GM18870 (cell line): ENCODE data around the gene ORC4.
A peak's percentile ranks its signal among the peaks of the same experiment; 100 is the strongest.

ENCODE experiments used
- ATAC-seq: cut with Tn5 transposase; IDR thresholded peaks from one replicate; pipeline ENCODE4 v1.9.1; 2021; ENCODE audit warnings: moderate library complexity; ENCODE audit not compliant: unreplicated experiment

ORC4 gene

DNA sequence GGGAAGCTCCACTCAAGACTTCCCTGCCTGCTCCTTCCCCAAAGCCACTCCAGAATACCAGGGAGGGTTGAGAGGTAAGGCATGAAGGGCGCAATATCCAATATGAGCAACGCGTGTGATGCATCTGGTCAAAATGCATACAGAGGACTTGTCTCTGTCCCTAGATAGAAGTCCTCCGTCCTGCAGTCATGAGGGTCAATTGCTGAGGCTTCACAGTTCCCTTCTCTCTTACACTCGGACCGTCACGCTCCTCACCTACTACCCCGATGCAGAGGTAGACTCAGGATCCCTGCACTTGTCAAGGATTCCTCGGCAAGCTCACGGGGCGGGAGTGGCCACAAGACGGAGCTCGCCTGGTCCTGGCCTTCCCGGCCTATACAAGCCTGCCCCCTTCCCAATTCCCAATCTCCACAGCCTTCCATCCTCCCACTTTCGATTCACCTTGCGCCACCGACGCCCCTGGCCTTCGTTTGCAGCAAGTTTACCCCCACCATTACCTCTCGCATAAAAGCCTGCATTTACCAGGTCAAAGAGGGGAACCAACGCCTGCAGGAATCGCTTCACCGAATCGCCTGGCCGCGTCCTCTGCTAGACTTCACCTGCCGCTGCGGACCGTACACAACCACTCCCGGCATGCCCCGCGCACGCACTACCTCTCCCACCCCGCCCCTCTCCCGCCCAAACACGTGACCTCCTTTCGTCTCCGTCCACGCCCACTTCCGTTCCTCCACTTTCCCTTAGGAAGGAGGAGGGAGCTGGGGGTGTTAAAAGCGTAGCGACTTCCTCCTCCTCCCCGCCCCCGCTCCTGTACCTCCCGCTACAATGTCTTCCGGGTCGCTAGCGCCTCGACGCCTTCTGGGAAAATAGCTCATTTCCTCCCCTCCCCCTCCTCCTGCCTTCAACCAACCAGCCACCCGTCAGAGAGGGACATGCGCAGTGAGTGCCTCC, at the start of gene ORC4:
ORC4 (minus strand) TSS at position 627 of the 948 bp plus-strand sequence. CDS start 44,779 bp downstream, outside the sequence.
- peak; percentile 56 for ATAC-seq

DNA sequence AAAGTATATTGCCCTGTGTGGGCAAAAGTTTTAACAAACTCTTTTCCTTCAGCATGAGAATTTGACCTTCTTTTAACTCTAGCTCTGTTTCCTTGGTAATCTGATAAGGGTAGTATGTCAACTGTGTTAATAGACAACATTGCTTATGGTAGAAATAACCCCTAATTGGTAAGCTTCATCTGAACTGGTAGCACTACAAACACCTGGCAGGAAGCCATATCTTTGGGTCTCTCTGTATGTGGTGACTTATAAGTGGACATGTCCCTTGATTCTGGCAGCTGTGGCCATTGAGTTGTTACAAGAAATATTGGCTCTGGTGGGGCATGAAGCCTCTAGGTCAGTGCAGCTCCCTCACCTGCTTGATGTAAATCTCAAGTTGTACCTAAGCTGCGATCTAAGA, 47.3 kb upstream of the ORC4 start:
- ATAC-seq = no peak

DNA sequence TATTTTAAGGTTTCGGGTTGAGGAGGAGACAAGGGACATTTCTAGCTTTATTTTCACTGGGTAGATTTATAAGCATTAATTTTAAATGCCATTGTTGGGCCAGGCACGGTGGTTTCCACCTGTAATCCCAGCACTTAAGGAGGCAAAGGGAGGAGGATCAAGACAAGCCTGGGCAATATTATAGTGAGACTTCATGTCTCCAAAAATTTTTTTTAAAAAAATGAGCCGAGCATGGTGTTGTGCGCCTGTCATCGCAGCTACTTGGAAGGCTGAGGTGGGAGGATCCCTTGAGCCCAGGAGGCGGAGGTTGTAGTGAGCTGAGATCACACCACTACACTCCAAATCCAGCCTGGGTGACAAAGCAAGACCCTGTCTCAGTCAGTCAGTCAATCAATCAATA, 45.4 kb upstream of the ORC4 start:
- no peak for ATAC-seq

DNA sequence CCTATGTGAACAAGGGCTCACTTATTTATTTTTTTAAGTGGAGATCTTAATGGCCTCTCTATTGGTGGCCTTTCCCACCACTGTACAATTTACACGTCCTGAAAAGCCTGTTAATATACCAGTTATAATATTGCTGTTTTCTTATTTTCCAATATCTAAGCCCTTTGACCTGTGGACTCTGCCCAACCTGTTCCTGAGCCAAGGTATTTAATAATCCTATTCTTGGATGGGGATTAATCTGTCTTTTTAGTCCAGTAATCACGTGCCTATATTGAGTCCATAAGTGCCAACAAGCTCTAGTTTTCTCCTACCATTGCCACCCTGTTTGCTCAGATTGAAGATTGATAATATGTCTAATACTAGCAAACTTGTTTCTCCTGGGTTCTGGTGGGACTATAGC, 43.1 kb upstream of the ORC4 start:
- no peak for ATAC-seq

DNA sequence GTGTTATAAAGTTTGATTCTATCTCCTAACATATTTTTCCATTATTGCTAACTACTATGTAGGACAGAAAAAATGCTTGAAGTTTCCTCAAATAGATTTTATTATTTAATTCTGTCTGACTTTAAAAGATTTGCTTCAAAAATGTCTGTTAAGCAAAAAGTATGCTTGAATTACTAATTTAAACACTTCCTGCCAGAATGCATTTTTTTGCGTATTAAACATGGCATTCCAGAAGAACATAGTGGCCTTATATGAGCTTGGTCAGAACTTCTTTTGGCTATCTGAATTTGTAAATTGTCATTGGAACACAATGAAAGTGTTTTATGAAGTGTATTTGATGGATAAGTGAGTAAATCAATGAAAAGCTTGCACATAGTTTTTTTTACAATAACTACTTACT, 38.1 kb upstream of the ORC4 start:
- no peak for ATAC-seq

DNA sequence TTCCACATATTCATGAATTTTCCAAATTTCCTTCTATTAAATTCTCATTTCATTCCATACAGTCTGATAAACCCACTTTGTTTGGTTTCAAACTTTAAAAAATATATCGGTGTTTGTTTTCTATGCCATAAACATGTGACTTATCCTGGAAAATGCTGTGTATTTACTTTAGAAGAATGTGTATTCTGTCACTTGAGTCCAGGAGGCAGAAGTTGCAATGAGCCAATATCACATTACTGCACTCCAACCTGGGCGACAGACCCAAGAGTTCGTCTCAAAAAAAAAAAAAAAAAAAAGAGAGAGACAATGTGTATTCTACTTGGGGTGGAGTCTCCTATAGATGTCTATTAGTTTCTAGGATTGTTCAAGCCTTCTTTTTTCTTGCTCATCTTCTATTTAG, 32.1 kb upstream of the ORC4 start:
- no peak for ATAC-seq

DNA sequence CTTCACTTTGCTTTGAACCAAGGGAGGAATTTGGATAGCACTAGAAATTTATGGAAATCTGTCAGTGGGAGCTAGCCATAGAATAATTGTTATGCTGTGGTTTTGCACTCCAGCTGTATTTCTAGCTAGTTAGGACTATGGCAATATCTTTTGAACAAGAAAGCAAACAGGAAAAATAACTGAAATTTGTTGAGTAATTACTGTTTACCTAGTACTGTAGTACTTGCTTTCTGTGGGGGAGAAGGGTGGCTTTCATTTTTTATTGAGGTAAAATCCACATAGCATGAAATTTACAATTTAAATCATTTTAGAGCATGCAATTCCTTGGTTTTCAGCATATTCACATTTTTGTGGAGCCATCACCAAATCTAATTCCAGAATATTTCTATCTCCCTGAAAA, 28.7 kb upstream of the ORC4 start:
- no peak for ATAC-seq

DNA sequence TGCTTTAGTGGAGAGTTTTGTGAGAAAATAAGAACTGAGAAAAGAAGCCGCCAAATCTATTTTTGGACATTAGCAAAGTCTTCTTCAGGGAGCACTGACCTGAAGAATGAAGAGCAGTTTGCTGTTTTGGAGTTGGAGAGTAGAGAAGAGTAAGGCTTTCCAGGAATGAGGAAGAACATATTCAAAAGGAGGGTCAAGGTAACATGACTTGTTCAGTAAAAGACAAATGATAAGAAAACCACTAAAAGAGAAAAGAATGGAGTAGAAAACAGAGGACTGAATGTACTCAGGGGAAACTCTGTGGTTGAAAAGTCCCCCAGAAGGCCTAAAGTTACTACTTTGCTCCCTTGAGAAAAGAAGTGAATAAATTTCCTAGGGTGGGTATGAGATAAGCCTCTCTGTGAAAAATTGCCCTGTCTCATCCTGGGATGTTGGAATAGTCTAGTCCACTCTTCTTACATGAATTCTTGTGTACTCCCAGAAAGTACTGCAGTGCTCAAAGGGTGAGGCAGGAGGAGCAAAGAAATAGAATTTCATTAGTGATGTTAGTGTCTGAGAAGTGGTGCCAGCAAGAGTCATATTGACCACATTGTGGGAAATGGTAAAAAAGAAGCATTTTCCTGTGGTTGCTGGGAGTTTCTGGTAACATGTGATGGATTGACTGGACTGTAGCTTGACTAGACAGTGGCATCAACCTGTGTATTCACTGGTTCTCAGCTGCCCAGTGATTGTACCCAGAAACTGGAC, 28.1 kb upstream of the ORC4 start:
- ATAC-seq = peak; percentile 75

DNA sequence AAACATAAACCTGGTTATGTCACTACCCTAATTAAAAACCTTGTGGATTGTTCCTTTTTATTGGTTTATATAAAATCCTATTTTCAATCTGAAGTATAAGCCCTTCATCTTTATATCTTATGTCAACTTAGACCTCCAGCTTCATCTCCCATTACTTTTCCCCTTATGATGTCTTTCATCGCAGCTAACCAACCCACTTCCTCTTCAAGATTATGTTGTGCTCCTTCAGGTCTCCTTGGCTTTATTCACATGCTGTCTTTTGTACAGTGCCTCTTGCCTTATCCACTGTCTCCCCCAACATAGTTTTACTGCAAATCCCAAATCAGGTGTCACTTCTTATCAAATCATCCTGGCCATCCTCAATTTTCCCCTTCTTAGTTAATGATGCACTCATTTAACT, 26.3 kb upstream of the ORC4 start:
- no peak for ATAC-seq

DNA sequence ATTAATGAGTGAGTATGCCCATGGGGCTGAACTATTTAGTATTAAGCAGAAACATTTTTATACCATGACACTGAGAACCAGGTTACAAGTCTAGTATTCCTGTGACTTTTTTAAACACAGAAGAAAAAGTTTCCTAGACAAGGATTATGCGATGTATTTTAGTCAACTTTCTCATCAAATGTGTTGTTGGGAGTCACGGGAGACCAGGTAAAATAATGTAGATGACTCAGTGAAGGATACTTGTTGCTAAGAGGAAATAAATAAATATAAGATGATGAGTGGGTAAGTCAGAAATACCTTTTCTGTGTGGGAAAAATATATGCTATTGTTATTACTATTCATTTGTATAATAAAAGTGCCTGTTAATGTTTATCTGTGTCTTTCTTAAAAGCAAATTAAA, 23.8 kb upstream of the ORC4 start:
- no peak for ATAC-seq

DNA sequence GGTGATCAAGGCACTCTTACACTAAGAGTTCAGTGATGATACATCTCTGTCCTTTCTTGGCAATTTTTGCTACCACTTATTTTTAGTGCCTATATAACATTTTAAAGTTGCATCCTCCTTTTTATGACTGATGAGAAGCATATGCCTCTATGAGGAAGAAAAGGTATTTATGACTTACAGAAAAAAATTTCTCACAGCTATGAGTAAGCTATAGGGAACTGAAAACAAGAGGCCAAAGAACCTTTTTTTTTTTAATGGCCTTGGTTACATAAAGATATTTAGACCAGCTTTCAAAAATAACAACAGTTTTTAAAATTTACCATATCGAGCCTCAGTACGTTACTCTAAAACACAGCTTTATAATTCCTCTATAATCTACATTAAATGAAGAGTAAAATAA, 21.7 kb upstream of the ORC4 start:
- peak; percentile 95 for ATAC-seq

DNA sequence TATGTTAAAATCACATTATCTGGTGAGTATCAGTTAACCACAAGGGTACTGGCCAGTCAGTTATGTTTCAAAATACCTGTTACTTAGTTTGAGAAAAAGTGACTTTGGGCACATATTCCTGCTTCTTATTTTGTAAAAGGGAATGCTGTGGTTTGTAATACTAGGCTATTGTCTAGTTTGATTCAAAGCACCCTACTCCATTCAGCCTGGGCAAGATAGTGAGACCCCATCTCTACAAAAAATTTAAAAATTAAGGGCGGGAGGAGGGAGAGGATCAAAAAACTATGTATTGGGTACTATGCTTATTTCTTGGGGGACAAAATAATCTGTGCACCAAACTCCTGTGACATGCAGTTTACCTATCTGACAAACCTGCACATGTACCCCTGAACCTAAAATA, 19.2 kb upstream of the ORC4 start:
- ATAC-seq = no peak

DNA sequence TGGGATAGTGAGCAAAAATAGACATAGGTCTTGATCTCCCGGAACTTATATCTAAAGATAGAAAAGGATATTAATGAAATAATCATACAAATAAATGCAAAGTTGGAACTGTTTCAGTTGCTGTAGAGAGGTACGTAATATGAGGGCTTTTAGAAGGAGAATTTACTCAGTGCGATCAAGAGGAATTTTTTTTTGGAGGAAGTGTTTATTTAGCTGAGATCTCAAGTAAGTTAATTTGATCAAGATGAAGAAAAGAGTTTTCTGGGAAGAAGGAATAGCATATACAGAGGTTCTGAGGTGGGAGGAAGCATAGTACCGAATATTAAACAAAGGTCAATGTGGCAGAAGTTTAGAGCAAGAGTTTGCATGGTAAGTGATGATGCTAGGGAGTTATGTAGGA, 11.7 kb upstream of the ORC4 start:
- ATAC-seq = no peak

DNA sequence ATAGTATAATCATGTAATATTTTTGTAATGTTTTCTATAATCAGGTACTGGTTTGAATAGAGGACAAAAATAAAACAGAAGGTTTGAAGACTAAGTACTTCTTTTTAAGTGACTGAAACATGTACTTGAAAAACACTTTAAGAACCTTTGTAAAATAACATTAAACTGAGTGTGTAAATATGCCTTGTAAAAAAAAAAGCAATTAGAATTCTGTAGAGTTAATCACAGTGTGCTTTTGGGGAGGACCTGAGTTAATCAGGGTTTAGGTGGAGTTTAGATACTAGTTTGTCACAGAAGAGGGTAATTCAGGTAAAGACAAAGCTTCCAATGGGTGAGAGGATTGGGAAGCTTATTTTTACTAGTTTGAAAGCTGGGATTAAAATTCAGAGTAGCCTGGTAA, 10.6 kb upstream of the ORC4 start:
- no peak for ATAC-seq

DNA sequence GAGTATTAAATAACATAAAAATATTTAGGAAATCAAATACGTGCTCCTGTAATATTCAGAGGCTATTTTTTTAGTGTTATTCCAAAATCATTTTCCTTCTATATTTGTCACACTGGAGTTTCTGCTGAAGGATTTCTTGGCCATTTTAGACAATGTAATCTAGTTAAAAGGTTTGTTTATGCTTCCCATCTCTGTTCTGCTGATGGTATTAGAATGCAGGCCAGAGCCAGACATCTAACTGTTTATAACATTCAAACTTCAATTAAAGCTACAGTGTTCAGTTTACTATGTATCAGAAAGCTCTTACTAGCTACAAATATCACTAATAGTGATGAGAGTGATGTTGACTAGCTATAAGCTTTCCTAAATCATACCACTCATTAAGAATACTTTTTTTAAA, 8.2 kb upstream of the ORC4 start:
- ATAC-seq = no peak

DNA sequence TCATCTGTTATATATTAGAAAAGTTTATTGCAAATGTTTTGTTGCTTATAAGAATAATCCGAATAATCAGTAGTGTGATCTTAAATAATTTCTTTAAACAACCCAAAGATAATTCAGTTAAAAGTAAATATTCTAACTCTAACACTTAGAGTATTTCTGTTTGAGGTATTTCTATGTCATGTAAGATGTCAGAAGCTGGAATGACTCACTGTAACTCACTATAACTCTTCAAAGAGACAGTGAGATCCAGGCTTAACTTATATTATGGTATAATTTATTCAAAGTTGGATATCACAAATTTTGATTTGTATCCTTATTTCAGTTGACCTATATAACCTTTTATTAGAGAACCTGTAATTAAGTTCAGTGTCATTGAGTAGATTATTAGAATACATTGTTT, 7.3 kb upstream of the ORC4 start:
- ATAC-seq = no peak

DNA sequence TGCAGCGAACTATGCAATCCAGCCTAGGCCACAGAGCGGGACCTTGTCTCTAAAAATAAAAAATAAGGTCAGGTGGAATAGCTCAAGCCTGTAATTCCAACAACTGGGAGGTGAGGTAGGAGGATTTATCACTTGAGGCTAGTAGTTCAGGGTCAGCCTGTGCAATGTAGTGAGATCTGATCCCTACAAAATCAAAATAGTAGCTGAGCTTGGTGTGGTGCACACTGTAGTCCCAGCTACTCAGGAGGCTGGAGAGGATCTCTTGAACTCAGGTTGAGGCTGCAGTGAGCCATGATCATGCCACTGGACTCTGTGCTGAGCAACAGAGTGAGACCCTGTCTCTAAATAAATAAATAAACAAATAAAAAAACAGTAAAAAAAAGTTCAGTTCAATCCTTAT, 6.0 kb upstream of the ORC4 start:
- ATAC-seq = no peak

DNA sequence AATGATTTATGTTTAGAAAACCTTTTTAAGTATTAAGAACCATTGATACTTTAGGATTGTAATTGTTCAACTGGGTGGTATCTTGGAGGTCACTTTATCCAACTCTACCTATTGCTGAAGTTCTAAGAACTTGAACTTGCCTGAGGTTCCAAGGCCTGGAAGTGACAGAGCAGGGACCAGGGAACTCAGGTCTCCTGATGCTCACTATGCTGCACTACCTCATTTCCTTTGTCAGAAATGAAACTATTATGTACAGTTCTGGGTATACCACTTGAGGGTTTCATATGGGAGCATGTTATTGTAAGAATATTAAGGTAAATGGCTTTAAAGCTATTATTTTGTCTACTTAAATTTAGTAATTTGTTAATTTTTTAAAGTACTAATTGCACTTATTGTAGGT, 3.3 kb upstream of the ORC4 start:
- ATAC-seq = peak; percentile 55

DNA sequence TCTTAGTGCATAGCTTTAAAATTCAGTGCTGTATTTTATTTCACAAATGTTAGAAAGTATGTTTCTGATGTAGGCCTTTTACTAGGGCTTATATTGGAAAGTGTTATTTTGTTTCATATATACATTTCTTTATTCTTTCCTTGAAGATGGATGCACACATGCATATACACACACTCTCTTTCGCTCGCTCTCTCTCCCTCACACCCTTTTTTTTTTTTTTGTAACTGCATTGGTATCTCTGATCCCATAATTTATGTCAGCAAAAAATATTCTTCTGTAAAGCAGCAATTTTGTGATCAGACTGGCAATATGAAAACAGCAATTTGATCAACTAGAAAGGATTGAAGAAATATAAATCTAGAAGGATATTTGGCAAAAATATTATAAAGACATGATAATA, 2.3 kb upstream of the ORC4 start:
- ATAC-seq = no peak

DNA sequence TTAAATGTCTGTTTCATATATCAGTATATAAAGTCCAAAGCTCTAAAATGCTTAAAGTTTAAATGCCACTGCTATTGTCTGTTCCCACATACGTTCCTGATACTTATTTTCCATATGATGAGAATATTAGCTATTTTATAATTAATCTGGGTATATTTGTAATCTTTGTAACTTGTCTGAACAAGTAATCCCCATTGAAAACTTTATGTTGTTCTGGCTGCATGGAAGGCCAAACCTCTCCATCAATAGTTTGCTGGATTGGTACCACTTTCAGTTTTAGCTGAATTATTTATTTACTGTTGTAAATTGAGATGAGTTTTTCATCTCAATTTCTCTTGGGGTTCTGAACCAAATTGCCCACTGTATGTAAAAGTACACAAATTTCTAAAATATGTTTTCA, 1.8 kb upstream of the ORC4 start:
- no peak for ATAC-seq

DNA sequence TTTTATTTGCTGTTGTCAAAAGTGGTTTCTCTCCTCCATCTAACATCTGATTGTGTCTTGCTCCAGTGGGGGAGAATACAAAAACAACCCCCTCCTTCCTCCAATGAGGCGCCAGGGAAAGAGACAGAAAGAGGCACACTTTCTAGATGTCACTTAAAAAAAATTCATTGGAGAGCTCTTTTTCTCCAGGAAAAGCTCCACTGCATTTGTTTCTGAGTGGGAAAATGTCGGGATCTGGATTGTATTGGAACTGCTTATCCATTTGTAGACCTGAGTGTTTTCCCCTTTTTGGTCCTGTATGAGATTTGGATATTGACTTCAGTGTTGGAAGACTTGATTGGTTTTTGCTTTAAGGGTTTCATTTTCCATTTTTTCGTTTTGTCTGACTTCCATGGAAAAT, 1.3 kb upstream of the ORC4 start:
- no peak for ATAC-seq
